Left lung (tissue), 10 donors: ENCODE results near the gene HOXD11. TPM values are rescaled to one million over a fixed set of nuclear protein-coding genes. Genes with fewer than 3 reads are reported as not detected.

Source experiments
- ATAC-seq: fragments of 200-7000 bp; cut with Tn5 transposase; one replicate; pipeline ENCODE4 v1.9.1; 2020; ENCODE audit warnings: moderate library complexity
- DNase-seq, 4 donors: peaks; one replicate each; pipeline ENCODE4 v3.0.0-alpha.2; 2013 to 2020
- H3K27ac ChIP-seq, 2 donors: fragments of 200-600 bp; sonication (generic) in 1 of 2; one replicate each; pipeline versions ENCODE4 v1.5.0 to v1.8.0; 2020 to 2021
- H3K27me3 ChIP-seq, 2 donors: fragments of 200-600 bp; sonication (generic) in 1 of 2; one replicate each; pipeline versions ENCODE4 v1.5.0 to v1.8.0; 2020 to 2021
- H3K36me3 ChIP-seq, 2 donors: fragments of 200-600 bp; sonication (generic) in 1 of 2; one replicate each; pipeline versions ENCODE4 v1.5.0 to v1.8.0; 2020 to 2021
- H3K4me1 ChIP-seq, 2 donors: fragments of 200-600 bp; one replicate each; pipeline ENCODE4 v1.8.0; 2021
- H3K4me3 ChIP-seq, 2 donors: fragments of 200-600 bp; sonication (generic) in 1 of 2; one replicate each; pipeline versions ENCODE4 v1.5.0 to v1.8.0; 2020 to 2021; ENCODE audit warnings: mild to moderate bottlenecking in 1 of 2
- H3K9me3 ChIP-seq, 2 donors: fragments of 200-600 bp; sonication (generic) in 1 of 2; one replicate each; pipeline versions ENCODE4 v1.5.0 to v1.8.0; 2020 to 2021
- intact Hi-C, 2 donors: fragments of 100-400 bp; cut with DNase I; formaldehyde crosslinking; loops; one replicate each; pipeline versions ENCODE4 v1.11.2 to v1.14.2; 2022
- polyA plus RNA-seq, 6 donors: library from polyadenylated mRNA; unstranded; fragments of 120-200 nt; gene quantifications; one replicate each; pipeline ENCODE4 v1.2.1, GENCODE V29; 2013; ENCODE audit not compliant: insufficient read length in 6 of 6
- total RNA-seq, 2 donors: library from RNA; stranded (reverse); fragmentation: NEBNext Ultra II Directional; extraction: Animal tissue kit (Norgen Biotek cat#: 25700); gene quantifications; one replicate each; pipeline ENCODE4 v1.2.1, GENCODE V29; 2021
- TF ChIP-seq, protein P1 (sequence below), 2 donors: fragments of 200-600 bp; sonication (generic) in 1 of 2; IDR thresholded peaks; one replicate each; pipeline versions ENCODE4 v1.5.0 to v1.8.0; 2021; ENCODE audit warnings: antibody characterized with exemption in 2 of 2
- donor health status: DM: no; HTN: yes; CAD: no.
- donor health status: DM: no; HTN: no; CAD: no.

Gene HOXD11
- total and polyA plus RNA-seq, 8 donors, result 0.21 to 0.51 (median 0.25) TPM; not detected in 5

DNA sequence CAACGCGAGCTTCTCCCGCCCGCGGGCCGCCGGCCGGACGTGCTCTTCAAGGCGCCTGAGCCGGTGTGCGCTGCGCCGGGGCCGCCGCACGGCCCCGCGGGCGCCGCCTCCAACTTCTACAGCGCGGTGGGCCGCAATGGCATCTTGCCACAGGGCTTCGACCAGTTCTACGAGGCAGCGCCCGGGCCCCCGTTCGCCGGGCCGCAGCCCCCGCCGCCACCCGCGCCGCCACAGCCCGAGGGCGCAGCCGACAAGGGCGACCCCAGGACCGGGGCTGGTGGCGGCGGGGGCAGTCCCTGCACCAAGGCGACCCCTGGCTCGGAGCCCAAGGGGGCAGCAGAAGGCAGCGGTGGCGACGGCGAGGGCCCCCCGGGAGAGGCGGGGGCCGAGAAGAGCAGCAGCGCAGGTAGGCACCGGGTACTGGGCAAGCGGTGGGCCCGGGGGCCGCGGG, 676 bp downstream of the HOXD11 start:
- no peak overlapping the region for H3K27ac ChIP-seq
- H3K4me3 ChIP-seq, result no peak overlapping the region
- H3K27me3 ChIP-seq, result peaks cover 98 to 100% of the 10 kb centered on the region in 2 donors
- H3K36me3 ChIP-seq, result no peaks in the 10 kb centered on the region
- intact Hi-C loops, result no loop called here
- no peak for ATAC-seq
- H3K9me3 ChIP-seq, result no peaks in the 10 kb centered on the region
- TF ChIP-seq, protein P1, sequence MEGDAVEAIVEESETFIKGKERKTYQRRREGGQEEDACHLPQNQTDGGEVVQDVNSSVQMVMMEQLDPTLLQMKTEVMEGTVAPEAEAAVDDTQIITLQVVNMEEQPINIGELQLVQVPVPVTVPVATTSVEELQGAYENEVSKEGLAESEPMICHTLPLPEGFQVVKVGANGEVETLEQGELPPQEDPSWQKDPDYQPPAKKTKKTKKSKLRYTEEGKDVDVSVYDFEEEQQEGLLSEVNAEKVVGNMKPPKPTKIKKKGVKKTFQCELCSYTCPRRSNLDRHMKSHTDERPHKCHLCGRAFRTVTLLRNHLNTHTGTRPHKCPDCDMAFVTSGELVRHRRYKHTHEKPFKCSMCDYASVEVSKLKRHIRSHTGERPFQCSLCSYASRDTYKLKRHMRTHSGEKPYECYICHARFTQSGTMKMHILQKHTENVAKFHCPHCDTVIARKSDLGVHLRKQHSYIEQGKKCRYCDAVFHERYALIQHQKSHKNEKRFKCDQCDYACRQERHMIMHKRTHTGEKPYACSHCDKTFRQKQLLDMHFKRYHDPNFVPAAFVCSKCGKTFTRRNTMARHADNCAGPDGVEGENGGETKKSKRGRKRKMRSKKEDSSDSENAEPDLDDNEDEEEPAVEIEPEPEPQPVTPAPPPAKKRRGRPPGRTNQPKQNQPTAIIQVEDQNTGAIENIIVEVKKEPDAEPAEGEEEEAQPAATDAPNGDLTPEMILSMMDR (IDR thresholded peaks at IDR 0.05), result no peak
- no peak for DNase-seq
- peaks cover 0 to 21% of the 10 kb centered on the region in 2 donors for H3K4me1 ChIP-seq

DNA sequence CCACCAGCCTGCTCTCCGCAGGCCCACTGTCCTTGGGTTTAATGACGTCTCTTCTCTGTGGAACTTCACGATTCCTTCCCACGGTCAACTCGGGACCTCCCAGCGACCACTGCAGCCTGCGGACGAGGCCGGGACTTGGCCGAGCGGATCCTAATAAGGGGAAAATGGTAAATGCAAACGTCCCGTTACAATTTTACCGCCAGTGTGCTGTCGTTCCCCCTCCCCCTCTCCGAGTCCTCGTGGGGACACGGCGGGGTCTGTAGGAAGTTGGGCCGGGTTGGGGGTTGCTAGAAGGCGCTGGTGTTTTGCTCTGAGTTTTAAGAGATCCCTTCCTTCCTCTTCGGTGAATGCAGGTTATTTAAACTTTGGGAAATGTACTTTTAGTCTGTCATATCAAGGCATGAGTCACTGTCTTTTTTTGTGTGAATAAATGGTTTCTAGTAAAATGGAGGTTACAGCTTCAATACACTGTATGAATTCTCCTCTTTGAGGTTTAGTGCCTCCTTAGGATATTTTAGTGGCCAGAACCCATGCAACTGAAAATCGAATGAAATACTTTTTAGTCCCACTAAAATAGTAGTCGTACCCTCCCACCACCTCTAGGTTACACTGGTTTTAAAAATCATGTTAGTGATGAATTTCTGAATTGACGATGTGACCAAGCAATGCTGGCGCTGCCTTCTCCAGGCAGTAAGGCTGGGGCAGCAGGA, 2.3 kb downstream of the HOXD11 start:
- TF ChIP-seq, protein P1 (IDR thresholded peaks at IDR 0.05), result no peak
- intact Hi-C loops, result no loop called here
- Histone ChIP-seq H3K4me1 (peaks cover 0 to 18% of the 10 kb centered on the region in 2 donors), H3K27ac (no peak overlapping the region), H3K36me3 (no peaks in the 10 kb centered on the region), H3K9me3 (no peaks in the 10 kb centered on the region), H3K27me3 (peaks cover 98 to 100% of the 10 kb centered on the region in 2 donors), H3K4me3 (no peak overlapping the region)
- no peak for DNase-seq
- no peak for ATAC-seq

DNA sequence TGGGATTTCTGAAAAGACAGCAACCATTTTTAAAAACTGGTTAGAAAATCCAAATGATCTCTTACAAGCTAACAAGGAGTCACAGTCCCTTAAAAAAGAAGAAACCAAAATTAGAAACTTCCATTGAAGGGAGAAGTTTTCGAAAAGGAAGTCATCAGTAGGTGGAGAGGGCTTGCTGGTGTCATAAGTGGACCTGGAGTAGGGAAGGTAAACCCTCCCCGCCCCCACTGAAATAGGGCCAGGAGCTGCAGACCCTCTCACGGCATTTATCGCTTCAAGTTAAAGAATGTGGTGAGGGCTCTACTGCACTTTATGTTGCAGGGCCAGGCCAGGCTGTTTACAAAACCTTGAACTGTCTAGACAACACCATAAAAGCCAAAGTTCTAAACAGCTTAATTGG, 2.9 kb downstream of the HOXD11 start:
- ATAC-seq, result no peak
- Histone ChIP-seq H3K4me1 (peaks cover 0 to 12% of the 10 kb centered on the region in 2 donors), H3K36me3 (no peaks in the 10 kb centered on the region), H3K4me3 (no peak overlapping the region), H3K27ac (no peak overlapping the region), H3K27me3 (peaks cover 98 to 100% of the 10 kb centered on the region in 2 donors), H3K9me3 (no peaks in the 10 kb centered on the region)
- DNase-seq, result no peak
- intact Hi-C loops, result no loop called here
- TF ChIP-seq, protein P1 (IDR thresholded peaks at IDR 0.05), result no peak

DNA sequence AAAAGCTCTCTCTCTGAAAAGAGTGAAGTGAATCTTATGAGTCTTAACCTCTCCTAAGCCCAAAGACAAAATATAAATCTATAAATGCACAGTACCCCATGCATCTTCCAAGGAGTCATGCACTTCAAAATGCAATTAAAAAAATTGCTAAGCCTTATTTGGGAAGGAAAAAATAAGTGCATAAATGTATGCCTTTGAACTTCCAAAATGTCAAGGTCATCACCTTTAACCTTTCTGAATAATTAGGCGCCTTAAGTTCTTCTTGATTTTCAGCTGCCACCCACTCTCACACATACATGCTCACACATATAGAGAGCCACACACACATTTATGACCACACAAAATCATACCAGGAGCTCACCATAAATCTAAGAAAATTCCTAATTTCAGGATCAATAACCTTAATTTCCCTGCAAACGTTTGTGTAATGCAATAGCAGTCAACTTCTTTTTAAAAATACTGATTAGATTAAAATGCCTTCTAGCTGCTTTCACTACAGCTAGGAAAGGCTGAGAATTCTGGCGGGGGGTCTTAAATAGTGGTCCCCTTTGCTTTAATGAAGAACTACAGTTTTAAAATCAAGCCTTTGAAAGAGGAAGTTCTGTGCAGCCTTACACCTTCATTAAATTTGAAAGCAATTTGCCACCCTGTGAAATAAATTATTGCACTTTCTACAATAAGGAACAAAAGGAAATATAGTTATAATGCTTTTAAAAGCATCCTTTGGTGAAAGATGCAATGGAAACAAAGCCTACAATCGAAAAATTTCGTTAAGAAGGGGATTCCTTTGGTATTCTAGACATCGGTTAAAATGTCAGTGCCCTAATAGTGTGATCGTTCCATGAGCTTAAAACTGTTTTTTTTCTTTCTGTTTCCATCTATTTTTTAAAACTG, 3.6 kb downstream of the HOXD11 start:
- Histone ChIP-seq H3K4me3 (no peak overlapping the region), H3K27me3 (peaks cover 98 to 100% of the 10 kb centered on the region in 2 donors), H3K4me1 (peaks cover 0 to 11% of the 10 kb centered on the region in 2 donors), H3K36me3 (no peaks in the 10 kb centered on the region), H3K27ac (no peak overlapping the region), H3K9me3 (no peaks in the 10 kb centered on the region)
- ATAC-seq, result no peak
- TF ChIP-seq, protein P1 (IDR thresholded peaks at IDR 0.05), result no peak
- no peak for DNase-seq
- intact Hi-C loops, result no loop called here

DNA sequence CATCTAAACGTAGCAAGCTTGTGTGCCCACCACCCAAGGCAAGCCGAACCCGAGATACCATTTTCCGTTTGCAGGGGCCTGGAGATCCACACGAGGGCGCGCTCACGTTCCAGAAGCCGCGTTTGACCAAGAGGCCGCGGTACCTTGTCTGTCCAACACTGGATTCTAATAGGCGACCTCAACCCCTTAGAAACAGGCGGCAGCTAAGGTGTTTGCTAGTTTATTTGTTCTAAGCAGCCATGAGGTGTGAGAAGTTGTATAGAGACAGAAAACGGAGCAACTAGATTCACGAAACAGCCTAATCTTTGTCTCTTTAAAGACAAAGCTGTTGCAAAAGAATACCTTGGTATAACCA, 4.2 kb downstream of the HOXD11 start:
- H3K36me3 ChIP-seq, result no peaks in the 10 kb centered on the region
- H3K4me3 ChIP-seq, result no peak overlapping the region
- H3K9me3 ChIP-seq, result no peaks in the 10 kb centered on the region
- no peak overlapping the region for H3K27ac ChIP-seq
- ATAC-seq, result peak; percentile 60
- peaks cover 98 to 100% of the 10 kb centered on the region in 2 donors for H3K27me3 ChIP-seq
- peaks cover 0 to 10% of the 10 kb centered on the region in 2 donors for H3K4me1 ChIP-seq
- TF ChIP-seq, protein P1 (IDR thresholded peaks at IDR 0.05), result peak in 1 of 2 donors; percentile 30
- peak in 1 of 4 donors; percentile 66 for DNase-seq
- intact Hi-C loops, result no loop called here
